ENCODE data around the gene MORN1. TPM values are rescaled to one million over a fixed set of nuclear protein-coding genes. Genes with fewer than 3 reads are reported as not detected.

Gene MORN1
- total RNA-seq, 1 donor from 2014 or later: 12.1 TPM

GRCh38 chr1:2283371-2283990 lies 107.9 kb downstream of the MORN1 start:
- Mint-ChIP-seq H3K27me3 (ENCODE audit: unreplicated experiment) (peaks cover 8% of the 10 kb centered on the region), H3K27ac (ENCODE audit: unreplicated experiment) (no peak overlapping the region), H3K4me3 (ENCODE audit: unreplicated experiment) (no peak overlapping the region)

GRCh38 chr1:2282556-2283270 lies 108.6 kb downstream of the MORN1 start:
- Mint-ChIP-seq H3K27ac (ENCODE audit: unreplicated experiment) (no peak overlapping the region), H3K4me1 (ENCODE audit: unreplicated experiment) (peaks cover 14% of the 10 kb centered on the region), H3K27me3 (ENCODE audit: unreplicated experiment) (peaks cover 9% of the 10 kb centered on the region), H3K9me3 (ENCODE audit: unreplicated experiment) (no peaks in the 10 kb centered on the region), H3K4me3 (ENCODE audit: unreplicated experiment) (no peak overlapping the region), H3K36me3 (ENCODE audit: low read depth, unreplicated experiment) (peaks cover under 1% of the 10 kb centered on the region)
- no peak for TF ChIP-seq CTCF (IDR thresholded peaks at IDR 0.05; ENCODE audit: unreplicated experiment)
- no peak for DNase-seq (ENCODE audit: low spot score)

More at GRCh38 chr1:2283371-2283990, 107.9 kb downstream of the MORN1 start:
- Mint-ChIP-seq H3K36me3 (ENCODE audit: low read depth, unreplicated experiment) (no peaks in the 10 kb centered on the region), H3K4me1 (ENCODE audit: unreplicated experiment) (peaks cover 13% of the 10 kb centered on the region), H3K9me3 (ENCODE audit: unreplicated experiment) (no peaks in the 10 kb centered on the region)
- TF ChIP-seq CTCF (IDR thresholded peaks at IDR 0.05; ENCODE audit: unreplicated experiment): no peak
- no peak for DNase-seq (ENCODE audit: low spot score)

DNA sequence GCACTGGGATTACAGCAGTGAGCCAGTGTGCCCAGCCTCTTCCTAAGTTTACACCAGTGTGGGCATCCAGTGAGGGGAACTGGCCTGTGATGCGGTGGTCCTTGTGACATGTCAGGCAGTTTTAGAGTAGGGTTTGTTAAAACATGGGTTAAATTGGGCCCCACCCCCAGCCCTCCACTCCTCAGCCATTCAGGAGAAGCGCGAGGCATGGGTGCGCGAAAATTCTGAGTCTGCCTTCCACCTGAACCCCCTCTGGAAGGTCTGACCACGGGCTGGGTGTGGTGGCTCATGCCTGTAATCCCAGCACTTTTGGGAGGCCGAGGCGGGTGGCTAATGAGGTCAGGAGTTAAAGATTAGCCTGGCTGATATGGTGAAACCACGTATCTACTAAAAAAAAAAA lies 111.5 kb downstream of the MORN1 start:
- H3K4me3 Mint-ChIP-seq (ENCODE audit: unreplicated experiment): peak overlapping the region; percentile 23
- peak overlapping the region; percentile 97 for H3K27ac Mint-ChIP-seq (ENCODE audit: unreplicated experiment)
- TF ChIP-seq CTCF (IDR thresholded peaks at IDR 0.05; ENCODE audit: unreplicated experiment): no peak
- H3K27me3 Mint-ChIP-seq (ENCODE audit: unreplicated experiment): peaks cover 13% of the 10 kb centered on the region
- H3K9me3 Mint-ChIP-seq (ENCODE audit: unreplicated experiment): no peaks in the 10 kb centered on the region
- H3K4me1 Mint-ChIP-seq (ENCODE audit: unreplicated experiment): peaks cover 30% of the 10 kb centered on the region
- no peak for DNase-seq (ENCODE audit: low spot score)
- peaks cover 11% of the 10 kb centered on the region for H3K36me3 Mint-ChIP-seq (ENCODE audit: low read depth, unreplicated experiment)

DNA sequence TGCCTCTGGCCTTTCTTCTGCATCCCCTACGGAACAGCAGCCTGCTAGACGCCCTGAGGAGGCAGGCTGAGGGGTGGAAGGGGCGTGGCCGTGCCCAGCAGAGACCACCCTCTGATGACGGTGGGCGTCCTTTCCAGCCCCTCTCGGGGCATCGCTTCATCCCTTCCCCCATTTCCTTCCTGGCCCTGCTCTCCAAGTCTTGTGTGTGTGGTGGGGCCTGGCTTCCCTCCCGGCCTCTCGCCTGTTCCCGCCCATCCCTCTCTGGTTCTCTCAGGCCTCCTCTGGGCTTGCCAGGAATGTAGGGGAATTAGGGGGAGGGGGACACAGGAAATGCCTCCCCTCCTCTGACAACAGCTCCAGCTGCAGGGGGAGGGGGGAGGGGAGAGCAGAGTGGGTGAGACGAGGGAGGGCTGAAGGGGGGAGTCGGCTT lies 112.1 kb downstream of the MORN1 start:
- Mint-ChIP-seq H3K27me3 (ENCODE audit: unreplicated experiment) (peaks cover 12% of the 10 kb centered on the region), H3K36me3 (ENCODE audit: low read depth, unreplicated experiment) (peaks cover 11% of the 10 kb centered on the region), H3K4me3 (ENCODE audit: unreplicated experiment) (peak overlapping the region; percentile 23), H3K9me3 (ENCODE audit: unreplicated experiment) (no peaks in the 10 kb centered on the region), H3K27ac (ENCODE audit: unreplicated experiment) (peak overlapping the region; percentile 97), H3K4me1 (ENCODE audit: unreplicated experiment) (peaks cover 32% of the 10 kb centered on the region)
- TF ChIP-seq CTCF (IDR thresholded peaks at IDR 0.05; ENCODE audit: unreplicated experiment): no peak
- DNase-seq (ENCODE audit: low spot score): peak; percentile 83

All from endothelial cell (in vitro differentiated cells).